ENCODE results near the gene DNER. TPM values are rescaled to one million over a fixed set of nuclear protein-coding genes. Genes with fewer than 3 reads are reported as not detected.
A peak's percentile ranks its signal among the peaks of the same experiment; 100 is the strongest.

The DNER gene
- total RNA-seq, 2 experiments from 2014 or later = not detected

GRCh38 chr2:229433351-229433750 lies 281.0 kb downstream of the DNER start:
- ATAC-seq (no peak), DNase-seq (no peak)
- peaks cover 3% of the 10 kb centered on the region for H3K27me3 Mint-ChIP-seq
- no peak overlapping the region for H3K4me3 Mint-ChIP-seq
- no peaks in the 10 kb centered on the region for H3K9me3 Mint-ChIP-seq
- no peak overlapping the region for H3K27ac Mint-ChIP-seq
- H3K4me1 Mint-ChIP-seq (ENCODE audit: low read depth) = no peaks in the 10 kb centered on the region
- no peak for TF ChIP-seq CTCF (IDR thresholded peaks at IDR 0.05)
- H3K36me3 Mint-ChIP-seq (ENCODE audit: low read depth) = no peaks in the 10 kb centered on the region
- POLR2A ChIA-PET = no interaction called here
- CTCF ChIA-PET = interaction anchor here (1.1 kb wide), 1 partner anchor 17 kb away, joined by 4 read pairs; no protein-coding TSS in a partner anchor
- intact Hi-C loops (cut with micrococcal nuclease) = no loop called here

- H3K4me1 Mint-ChIP-seq (ENCODE audit: low read depth) = no peaks in the 10 kb centered on the region
- CTCF ChIA-PET = interaction anchor here (0.6 kb wide), 1 partner anchor 36 kb away, joined by 3 read pairs; no protein-coding TSS in a partner anchor
- DNase-seq (no peak), ATAC-seq (no peak)
- no peak overlapping the region for H3K27ac Mint-ChIP-seq
- H3K9me3 Mint-ChIP-seq = no peaks in the 10 kb centered on the region
- TF ChIP-seq CTCF (IDR thresholded peaks at IDR 0.05) = peak; percentile 38
- no peak overlapping the region for H3K4me3 Mint-ChIP-seq
- no peaks in the 10 kb centered on the region for H3K36me3 Mint-ChIP-seq (ENCODE audit: low read depth)
- POLR2A ChIA-PET = no interaction called here
- H3K27me3 Mint-ChIP-seq = peaks cover 4% of the 10 kb centered on the region
- intact Hi-C loops (cut with micrococcal nuclease) = no loop called here
Observed at GRCh38 chr2:229431327-229431954, 282.9 kb downstream of the DNER start.

GRCh38 chr2:229429589-229429988 lies 284.8 kb downstream of the DNER start:
- CTCF ChIA-PET = no interaction called here
- intact Hi-C loops (cut with micrococcal nuclease) = no loop called here

GRCh38 chr2:229426464-229426863 lies 287.9 kb downstream of the DNER start:
- H3K4me3 Mint-ChIP-seq = no peak overlapping the region
- intact Hi-C loops (cut with micrococcal nuclease) = no loop called here
- H3K4me1 Mint-ChIP-seq (ENCODE audit: low read depth) = no peaks in the 10 kb centered on the region
- DNase-seq (no peak), ATAC-seq (no peak)
- TF ChIP-seq CTCF (IDR thresholded peaks at IDR 0.05) = no peak
- ChIA-PET POLR2A (no interaction called here), CTCF (no interaction called here)
- H3K36me3 Mint-ChIP-seq (ENCODE audit: low read depth) = no peaks in the 10 kb centered on the region
- no peak overlapping the region for H3K27ac Mint-ChIP-seq
- peaks cover 3% of the 10 kb centered on the region for H3K27me3 Mint-ChIP-seq
- H3K9me3 Mint-ChIP-seq = no peaks in the 10 kb centered on the region

More at GRCh38 chr2:229429589-229429988, 284.8 kb downstream of the DNER start:
- ATAC-seq = no peak
- no peaks in the 10 kb centered on the region for H3K36me3 Mint-ChIP-seq (ENCODE audit: low read depth)
- no peak overlapping the region for H3K27ac Mint-ChIP-seq
- H3K4me1 Mint-ChIP-seq (ENCODE audit: low read depth) = no peaks in the 10 kb centered on the region
- H3K9me3 Mint-ChIP-seq = no peaks in the 10 kb centered on the region
- DNase-seq = no peak
- POLR2A ChIA-PET = no interaction called here
- no peak for TF ChIP-seq CTCF (IDR thresholded peaks at IDR 0.05)
- no peak overlapping the region for H3K4me3 Mint-ChIP-seq
- H3K27me3 Mint-ChIP-seq = peaks cover 1% of the 10 kb centered on the region

- POLR2A ChIA-PET = no interaction called here
- H3K4me3 Mint-ChIP-seq = no peak overlapping the region
- H3K27ac Mint-ChIP-seq = no peak overlapping the region
- H3K4me1 Mint-ChIP-seq (ENCODE audit: low read depth) = no peaks in the 10 kb centered on the region
- no peak for ATAC-seq
- DNase-seq = no peak
- H3K36me3 Mint-ChIP-seq (ENCODE audit: low read depth) = no peaks in the 10 kb centered on the region
- TF ChIP-seq CTCF (IDR thresholded peaks at IDR 0.05) = no peak
- intact Hi-C loops (cut with micrococcal nuclease) = no loop called here
- CTCF ChIA-PET = no interaction called here
- peaks cover 2% of the 10 kb centered on the region for H3K9me3 Mint-ChIP-seq
- H3K27me3 Mint-ChIP-seq = peaks cover 6% of the 10 kb centered on the region
Observed at GRCh38 chr2:229425598-229425997, 288.8 kb downstream of the DNER start.

Measured in activated CD8-positive, alpha-beta T cell treated with anti-CD3 and anti-CD28 coated beads for 36 hours (primary cell).